SK-N-SH (cell line): ENCODE results near the gene USH1C.

Experiments used
- CTCF ChIP-seq: fragments of 200-600 bp; sonication (generic); IDR thresholded peaks from 2 replicates; pipeline ENCODE4 v1.6.1; 2017; ENCODE audit warnings: antibody characterized with exemption, mild to moderate bottlenecking, moderate library complexity
- GABPA ChIP-seq: IDR thresholded peaks from 2 replicates; pipeline ENCODE4 v1.4.0; 2012; ENCODE audit warnings: low read depth, mild to moderate bottlenecking
- MAX ChIP-seq: IDR thresholded peaks from 2 replicates; pipeline ENCODE4 v1.4.0; 2012; ENCODE audit warnings: low read depth
- MEF2A ChIP-seq: IDR thresholded peaks from 2 replicates; pipeline ENCODE4 v1.4.0; 2012; ENCODE audit warnings: low read depth, borderline replicate concordance
- POLR2AphosphoS5 ChIP-seq: IDR thresholded peaks from 2 replicates; pipeline ENCODE4 v1.6.1; 2012; ENCODE audit warnings: low read depth, low read length
- SIN3A ChIP-seq: IDR thresholded peaks from 2 replicates; pipeline ENCODE4 v1.6.1; 2012; ENCODE audit warnings: low read depth, mild to moderate bottlenecking, low read length, moderate library complexity, borderline replicate concordance
- SMC3 ChIP-seq: IDR thresholded peaks from 2 replicates; pipeline ENCODE4 v1.6.1; 2012; ENCODE audit warnings: low read depth, low read length, improper control_type of control experiment
- YY1 ChIP-seq: IDR thresholded peaks from 2 replicates; pipeline ENCODE4 v1.4.0; 2012; ENCODE audit warnings: low read depth, mild to moderate bottlenecking

GRCh38 chr11:17561111-17561415 is 16.8 kb upstream of the USH1C start:
- TF ChIP-seq CTCF (no peak), GABPA (no peak), SIN3A (no peak), MAX (no peak), POLR2AphosphoS5 (no peak), SMC3 (no peak), YY1 (no peak), MEF2A (no peak)
